WTC11 (cell line): Measurements from ENCODE around the gene ARFIP1. TPM values are rescaled to one million over a fixed set of nuclear protein-coding genes. Genes with fewer than 3 reads are reported as not detected.

Experiments used
- ATAC-seq: fragments of 200-7000 bp; cut with Tn5 transposase; 2 replicates; pipeline ENCODE4 v1.10.0; 2021; ENCODE audit warnings: mild to moderate bottlenecking, moderate library complexity
- CTCF ChIA-PET: fragments of 300-600 bp; sonication (Branson Sonifier 250); formaldehyde crosslinking; loops from one replicate; lab custom pipeline; 2021; ENCODE audit warnings: antibody characterized with exemption; lab: Charles Lee
- POLR2A ChIA-PET: fragments of 350-600 bp; sonication (Branson Sonifier 250); formaldehyde crosslinking; loops from one replicate; lab custom pipeline; 2021; ENCODE audit warnings: antibody characterized with exemption; lab: Charles Lee
- DNase-seq: peaks from one replicate; pipeline ENCODE4 v3.0.0; 2021; ENCODE audit warnings: low spot score
- H3K27ac Mint-ChIP-seq: 2 replicates; pipeline ENCODE4 v1.8.0; 2021; ENCODE audit warnings: mixed read lengths
- H3K27me3 Mint-ChIP-seq: 2 replicates; pipeline ENCODE4 v1.8.0; 2021; ENCODE audit warnings: low read depth, mild to moderate bottlenecking, moderate library complexity, mixed read lengths
- H3K36me3 Mint-ChIP-seq: 2 replicates; pipeline ENCODE4 v1.8.0; 2021; ENCODE audit warnings: mixed read lengths
- H3K4me1 Mint-ChIP-seq: 2 replicates; pipeline ENCODE4 v1.8.0; 2022; ENCODE audit warnings: mixed read lengths
- H3K4me3 Mint-ChIP-seq: 2 replicates; pipeline ENCODE4 v1.8.0; 2021; ENCODE audit warnings: mild to moderate bottlenecking, moderate library complexity, mixed read lengths
- H3K9me3 Mint-ChIP-seq: 2 replicates; pipeline ENCODE4 v1.8.0; 2021; ENCODE audit warnings: mixed read lengths
- ATF2 ChIP-seq: sonication (generic); formaldehyde crosslinking; IDR thresholded peaks from 2 replicates; pipeline ENCODE4 v1.8.1; 2022; ENCODE audit warnings: low read depth, missing genetic modification reagents, borderline replicate concordance
- ETV6 ChIP-seq: sonication (generic); formaldehyde crosslinking; IDR thresholded peaks from 2 replicates; pipeline ENCODE4 v1.8.1; 2022; ENCODE audit warnings: mild to moderate bottlenecking, missing genetic modification reagents
- FOXJ3 ChIP-seq: sonication (generic); formaldehyde crosslinking; IDR thresholded peaks from 2 replicates; pipeline ENCODE4 v1.9.0; 2021; ENCODE audit warnings: missing genetic modification reagents, mild to moderate bottlenecking, borderline replicate concordance
- FOXP1 ChIP-seq: sonication (generic); formaldehyde crosslinking; IDR thresholded peaks from 2 replicates; pipeline ENCODE4 v1.8.0; 2022; ENCODE audit warnings: missing genetic modification reagents, mild to moderate bottlenecking, moderate library complexity, borderline replicate concordance
- GABPB1 ChIP-seq: sonication (generic); formaldehyde crosslinking; IDR thresholded peaks from 2 replicates; pipeline ENCODE4 v1.8.1; 2023; ENCODE audit warnings: mild to moderate bottlenecking, missing genetic modification reagents
- MLX ChIP-seq: sonication (generic); formaldehyde crosslinking; IDR thresholded peaks from 2 replicates; pipeline ENCODE4 v1.8.1; 2023; ENCODE audit warnings: mild to moderate bottlenecking, missing genetic modification reagents, moderate library complexity
- NR1H2 ChIP-seq: sonication (generic); formaldehyde crosslinking; IDR thresholded peaks from 2 replicates; pipeline ENCODE4 v1.9.0; 2021; ENCODE audit warnings: mild to moderate bottlenecking, moderate library complexity, missing genetic modification reagents
- OVOL2 ChIP-seq: fragments of 250-450 bp; sonication (Bioruptor Pico); IDR thresholded peaks from 2 replicates; pipeline ENCODE4 v1.9.0; 2021; ENCODE audit warnings: mild to moderate bottlenecking, borderline replicate concordance
- PRDM15 ChIP-seq: sonication (generic); formaldehyde crosslinking; IDR thresholded peaks from 2 replicates; pipeline ENCODE4 v1.8.0; 2022; ENCODE audit warnings: missing genetic modification reagents
- RELA ChIP-seq: sonication (generic); formaldehyde crosslinking; IDR thresholded peaks from 2 replicates; pipeline ENCODE4 v1.8.1; 2022; ENCODE audit warnings: missing genetic modification reagents, mild to moderate bottlenecking, borderline replicate concordance
- SOX15 ChIP-seq: fragments of 250-450 bp; sonication (Bioruptor Pico); IDR thresholded peaks from 2 replicates; pipeline ENCODE4 v1.9.0; 2021; ENCODE audit warnings: mild to moderate bottlenecking
- TEAD1 ChIP-seq: sonication (generic); formaldehyde crosslinking; IDR thresholded peaks from 2 replicates; pipeline ENCODE4 v1.8.0; 2022; ENCODE audit warnings: mild to moderate bottlenecking, missing genetic modification reagents
- ZNF219 ChIP-seq: sonication (generic); formaldehyde crosslinking; IDR thresholded peaks from 2 replicates; pipeline ENCODE4 v1.8.0; 2023; ENCODE audit warnings: missing genetic modification reagents, mild to moderate bottlenecking, borderline replicate concordance
- ZNF232 ChIP-seq: sonication (generic); formaldehyde crosslinking; IDR thresholded peaks from 2 replicates; pipeline ENCODE4 v1.8.0; 2022; ENCODE audit warnings: mild to moderate bottlenecking, missing genetic modification reagents
- ZNF317 ChIP-seq: sonication (generic); formaldehyde crosslinking; IDR thresholded peaks from 2 replicates; pipeline ENCODE4 v1.8.1; 2023; ENCODE audit warnings: low read depth, mild to moderate bottlenecking, moderate library complexity, missing genetic modification reagents, borderline replicate concordance
- total RNA-seq: library from RNA; stranded (reverse); gene quantifications from 3 replicates; pipeline ENCODE4 v1.2.3, GENCODE V29; 2021
- TF ChIP-seq, protein P1 (sequence below): sonication (generic); formaldehyde crosslinking; IDR thresholded peaks from 2 replicates; pipeline ENCODE4 v1.8.0; 2022; ENCODE audit warnings: mild to moderate bottlenecking, missing genetic modification reagents
- TF ChIP-seq, protein P2 (sequence below): sonication (generic); formaldehyde crosslinking; IDR thresholded peaks from 2 replicates; pipeline ENCODE4 v1.8.0; 2023; ENCODE audit warnings: missing genetic modification reagents, mild to moderate bottlenecking, borderline replicate concordance
- TF ChIP-seq, protein P3 (sequence below): sonication (generic); formaldehyde crosslinking; IDR thresholded peaks from 2 replicates; pipeline ENCODE4 v1.8.0; 2022; ENCODE audit warnings: mild to moderate bottlenecking, missing genetic modification reagents

The ARFIP1 gene
- total RNA-seq, 1 experiment from 2014 or later = 35.3 TPM

GRCh38 chr4:152903658-152904057, 123.9 kb downstream of the ARFIP1 start (continued):
- TF ChIP-seq ETV6 (CRISPR knock-in tag) (no peak), GABPB1 (CRISPR knock-in tag) (no peak), NR1H2 (CRISPR knock-in tag) (no peak), SOX15 (no peak), MLX (no peak)

DNA sequence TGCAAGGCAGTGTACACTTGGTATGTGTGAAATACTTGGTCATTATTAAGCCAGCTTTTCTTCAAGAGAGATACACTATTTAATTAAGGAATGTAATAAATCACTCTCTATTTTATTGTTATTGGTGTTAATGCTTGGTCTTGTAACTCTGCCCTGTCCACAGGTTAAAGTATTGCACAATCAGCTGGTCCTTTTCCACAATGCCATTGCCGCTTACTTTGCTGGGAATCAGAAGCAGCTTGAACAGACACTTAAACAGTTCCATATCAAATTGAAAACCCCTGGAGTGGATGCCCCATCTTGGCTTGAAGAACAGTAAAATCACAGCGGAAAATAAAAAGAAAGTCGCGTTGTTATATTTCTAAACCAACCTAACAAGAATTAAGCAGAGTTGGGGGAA, 130.1 kb downstream of the ARFIP1 start:
- ATAC-seq = no peak
- CTCF ChIA-PET = interaction anchor here (1.4 kb wide), 1 partner anchor 26 kb away, joined by 4 read pairs; the partner anchor contains the start of gene FHDC1
- no peak overlapping the region for H3K27ac Mint-ChIP-seq
- H3K27me3 Mint-ChIP-seq = no peaks in the 10 kb centered on the region
- no peak overlapping the region for H3K4me3 Mint-ChIP-seq
- DNase-seq = no peak
- POLR2A ChIA-PET = interaction anchor here (0.6 kb wide), 1 partner anchor 30 kb away, joined by 5 read pairs; no protein-coding TSS in a partner anchor
- no peaks in the 10 kb centered on the region for H3K9me3 Mint-ChIP-seq
- H3K36me3 Mint-ChIP-seq = 0 out of 2 replicates have a peak, but pooled peaks cover 6% of the 10 kb centered on the region
- 0 out of 2 replicates have a peak, but pooled peaks cover 4% of the 10 kb centered on the region for H3K4me1 Mint-ChIP-seq
- TF ChIP-seq FOXJ3 (no peak), TEAD1 (no peak), FOXP1 (no peak), OVOL2 (CRISPR knock-in tag) (no peak), ZNF232 (CRISPR knock-in tag) (no peak), ZNF219 (CRISPR knock-in tag) (no peak), RELA (no peak), ZNF317 (CRISPR knock-in tag) (no peak), MLX (no peak), PRDM15 (no peak), NR1H2 (CRISPR knock-in tag) (no peak), ATF2 (CRISPR knock-in tag) (no peak)
- TF ChIP-seq, protein P1, sequence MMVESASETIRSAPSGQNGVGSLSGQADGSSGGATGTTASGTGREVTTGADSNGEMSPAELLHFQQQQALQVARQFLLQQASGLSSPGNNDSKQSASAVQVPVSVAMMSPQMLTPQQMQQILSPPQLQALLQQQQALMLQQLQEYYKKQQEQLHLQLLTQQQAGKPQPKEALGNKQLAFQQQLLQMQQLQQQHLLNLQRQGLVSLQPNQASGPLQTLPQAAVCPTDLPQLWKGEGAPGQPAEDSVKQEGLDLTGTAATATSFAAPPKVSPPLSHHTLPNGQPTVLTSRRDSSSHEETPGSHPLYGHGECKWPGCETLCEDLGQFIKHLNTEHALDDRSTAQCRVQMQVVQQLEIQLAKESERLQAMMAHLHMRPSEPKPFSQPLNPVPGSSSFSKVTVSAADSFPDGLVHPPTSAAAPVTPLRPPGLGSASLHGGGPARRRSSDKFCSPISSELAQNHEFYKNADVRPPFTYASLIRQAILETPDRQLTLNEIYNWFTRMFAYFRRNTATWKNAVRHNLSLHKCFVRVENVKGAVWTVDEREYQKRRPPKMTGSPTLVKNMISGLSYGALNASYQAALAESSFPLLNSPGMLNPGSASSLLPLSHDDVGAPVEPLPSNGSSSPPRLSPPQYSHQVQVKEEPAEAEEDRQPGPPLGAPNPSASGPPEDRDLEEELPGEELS (CRISPR knock-in tag) = no peak
- TF ChIP-seq, protein P2, sequence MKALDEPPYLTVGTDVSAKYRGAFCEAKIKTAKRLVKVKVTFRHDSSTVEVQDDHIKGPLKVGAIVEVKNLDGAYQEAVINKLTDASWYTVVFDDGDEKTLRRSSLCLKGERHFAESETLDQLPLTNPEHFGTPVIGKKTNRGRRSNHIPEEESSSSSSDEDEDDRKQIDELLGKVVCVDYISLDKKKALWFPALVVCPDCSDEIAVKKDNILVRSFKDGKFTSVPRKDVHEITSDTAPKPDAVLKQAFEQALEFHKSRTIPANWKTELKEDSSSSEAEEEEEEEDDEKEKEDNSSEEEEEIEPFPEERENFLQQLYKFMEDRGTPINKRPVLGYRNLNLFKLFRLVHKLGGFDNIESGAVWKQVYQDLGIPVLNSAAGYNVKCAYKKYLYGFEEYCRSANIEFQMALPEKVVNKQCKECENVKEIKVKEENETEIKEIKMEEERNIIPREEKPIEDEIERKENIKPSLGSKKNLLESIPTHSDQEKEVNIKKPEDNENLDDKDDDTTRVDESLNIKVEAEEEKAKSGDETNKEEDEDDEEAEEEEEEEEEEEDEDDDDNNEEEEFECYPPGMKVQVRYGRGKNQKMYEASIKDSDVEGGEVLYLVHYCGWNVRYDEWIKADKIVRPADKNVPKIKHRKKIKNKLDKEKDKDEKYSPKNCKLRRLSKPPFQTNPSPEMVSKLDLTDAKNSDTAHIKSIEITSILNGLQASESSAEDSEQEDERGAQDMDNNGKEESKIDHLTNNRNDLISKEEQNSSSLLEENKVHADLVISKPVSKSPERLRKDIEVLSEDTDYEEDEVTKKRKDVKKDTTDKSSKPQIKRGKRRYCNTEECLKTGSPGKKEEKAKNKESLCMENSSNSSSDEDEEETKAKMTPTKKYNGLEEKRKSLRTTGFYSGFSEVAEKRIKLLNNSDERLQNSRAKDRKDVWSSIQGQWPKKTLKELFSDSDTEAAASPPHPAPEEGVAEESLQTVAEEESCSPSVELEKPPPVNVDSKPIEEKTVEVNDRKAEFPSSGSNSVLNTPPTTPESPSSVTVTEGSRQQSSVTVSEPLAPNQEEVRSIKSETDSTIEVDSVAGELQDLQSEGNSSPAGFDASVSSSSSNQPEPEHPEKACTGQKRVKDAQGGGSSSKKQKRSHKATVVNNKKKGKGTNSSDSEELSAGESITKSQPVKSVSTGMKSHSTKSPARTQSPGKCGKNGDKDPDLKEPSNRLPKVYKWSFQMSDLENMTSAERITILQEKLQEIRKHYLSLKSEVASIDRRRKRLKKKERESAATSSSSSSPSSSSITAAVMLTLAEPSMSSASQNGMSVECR (CRISPR knock-in tag) = no peak
- TF ChIP-seq, protein P3, sequence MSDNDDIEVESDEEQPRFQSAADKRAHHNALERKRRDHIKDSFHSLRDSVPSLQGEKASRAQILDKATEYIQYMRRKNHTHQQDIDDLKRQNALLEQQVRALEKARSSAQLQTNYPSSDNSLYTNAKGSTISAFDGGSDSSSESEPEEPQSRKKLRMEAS (CRISPR knock-in tag) = no peak
